ENCODE data around the gene MYB. TPM values are rescaled to one million over a fixed set of nuclear protein-coding genes. Genes with fewer than 3 reads are reported as not detected.
A peak's percentile ranks its signal among the peaks of the same experiment; 100 is the strongest.
"Not testable (repeated sequence)": the region's sequence is repeated elsewhere in the genome, so short reads cannot be mapped to it uniquely, and the experiment has no call there.

Gene MYB
- total RNA-seq, 2 donors from 2014 or later = 51.1 to 72.8 TPM

DNA sequence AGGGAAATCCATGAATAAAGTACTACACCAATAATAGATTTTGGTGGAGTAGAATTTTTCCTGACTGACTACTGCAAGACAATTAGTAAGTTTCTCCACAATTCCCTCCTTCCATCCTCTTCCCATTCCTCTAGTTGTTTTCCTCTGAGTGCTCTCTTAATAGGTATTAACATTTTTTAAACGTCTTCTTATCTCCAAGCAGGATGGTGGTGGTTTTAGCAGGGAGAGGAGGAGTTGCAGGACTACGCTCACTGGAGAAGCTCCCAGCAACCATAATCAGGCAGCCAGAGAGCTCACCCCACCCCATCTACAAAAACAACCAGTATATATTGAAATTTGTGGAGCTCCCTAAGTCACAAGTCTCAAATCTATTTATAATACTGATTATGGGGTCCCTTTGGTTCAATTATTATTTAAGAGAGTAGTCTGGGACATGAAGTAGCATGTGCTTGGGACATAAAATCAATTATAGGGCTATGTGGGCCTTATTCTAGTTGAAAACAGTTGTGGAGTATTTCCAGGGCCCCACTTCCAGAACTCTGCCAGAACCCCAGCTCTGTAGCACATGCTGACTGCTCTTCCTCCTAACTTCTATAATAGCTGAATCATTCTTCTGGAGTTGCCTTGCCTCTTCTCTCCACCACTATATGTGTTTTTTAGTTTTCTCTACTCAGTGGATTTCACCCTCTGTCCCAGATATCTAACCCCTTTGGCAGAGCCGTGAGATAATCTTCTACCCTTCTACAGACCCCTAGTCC lies 49.8 kb downstream of the MYB start:
- intact Hi-C loops (cut with DNase I, micrococcal nuclease) = no loop called here
- ATAC-seq = peak; percentile 38
- DNase-seq = no peak

GRCh38 chr6:135231469-135231844 lies 50.3 kb downstream of the MYB start:
- intact Hi-C loops (cut with DNase I, micrococcal nuclease) = no loop called here
- DNase-seq (no peak), ATAC-seq (peak; percentile 83)

- intact Hi-C loops (cut with DNase I, micrococcal nuclease) = no loop called here
- DNase-seq (no peak), ATAC-seq (peak; percentile 26)
Measured at GRCh38 chr6:135233686-135234491, 52.8 kb downstream of the MYB start.

DNA sequence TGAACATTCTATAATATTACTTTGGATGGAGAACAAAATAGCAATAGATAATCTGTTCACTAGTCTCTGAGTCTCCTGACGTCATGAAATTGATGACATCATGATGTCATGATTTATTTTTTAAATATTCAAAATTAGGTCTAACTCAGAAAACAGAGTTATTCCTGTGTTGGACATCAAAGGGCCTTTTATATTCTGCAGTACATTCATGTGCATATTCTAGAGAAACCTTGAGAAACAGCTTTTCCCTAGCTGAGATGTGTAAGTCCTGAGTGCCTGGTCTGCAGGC lies 53.3 kb downstream of the MYB start:
- DNase-seq = no peak
- ATAC-seq = no peak
- intact Hi-C loops (cut with DNase I, micrococcal nuclease) = no loop called here

GRCh38 chr6:135235716-135236115 lies 54.6 kb downstream of the MYB start:
- intact Hi-C loops (cut with DNase I, micrococcal nuclease) = no loop called here
- DNase-seq (no peak), ATAC-seq (no peak)

DNA sequence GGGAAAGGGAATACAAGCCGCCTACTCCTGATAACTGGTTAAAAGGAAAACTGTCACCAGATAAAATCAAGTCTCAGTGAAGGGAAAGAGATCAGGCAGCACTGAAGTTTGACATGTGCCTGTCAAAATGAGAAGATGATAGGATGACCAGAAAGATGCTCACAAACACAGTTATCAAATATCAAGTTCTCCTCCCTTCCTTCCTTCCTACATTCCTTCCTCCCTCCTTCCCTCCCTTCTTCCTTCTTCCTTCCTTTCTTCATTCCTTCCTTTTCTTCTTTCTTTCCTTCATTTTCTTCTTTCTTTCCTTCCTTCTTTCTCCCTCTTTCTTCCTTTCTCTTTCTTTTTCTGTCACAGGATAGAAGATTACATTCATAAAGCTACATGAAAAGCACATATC lies 55.2 kb downstream of the MYB start:
- intact Hi-C loops (cut with DNase I, micrococcal nuclease) = no loop called here
- DNase-seq = no peak

GRCh38 chr6:135236732-135237131 lies 55.6 kb downstream of the MYB start:
- ATAC-seq (peak; percentile 52), DNase-seq (no peak)
- intact Hi-C loops (cut with DNase I, micrococcal nuclease) = no loop called here

More for the DNA sequence above, 55.2 kb downstream of the MYB start:
- no peak for ATAC-seq

DNA sequence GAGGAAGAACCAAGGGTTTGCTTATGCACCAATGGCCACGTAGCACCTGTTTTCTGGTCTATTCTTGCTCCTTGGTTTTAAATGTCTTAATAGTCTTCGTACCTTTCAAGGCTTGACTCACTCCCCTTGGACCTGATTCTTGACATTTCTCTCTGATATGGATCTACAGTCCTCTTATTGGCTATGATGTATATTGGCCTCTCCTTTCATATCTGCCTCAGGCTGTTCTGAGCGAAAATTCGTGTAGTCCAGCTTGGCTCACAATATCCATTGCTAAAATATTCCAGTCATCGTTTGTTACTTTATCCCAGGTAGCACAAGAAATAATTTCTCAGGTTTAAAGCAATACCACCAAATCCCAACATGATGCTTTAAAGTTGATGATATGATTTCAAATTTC lies 59.6 kb downstream of the MYB start:
- intact Hi-C loops (cut with DNase I, micrococcal nuclease) = no loop called here

GRCh38 chr6:135243871-135244796 lies 63.0 kb downstream of the MYB start:
- ATAC-seq (peak; percentile 43), DNase-seq (no peak)
- intact Hi-C loops (cut with DNase I, micrococcal nuclease) = no loop called here

More for the DNA sequence above, 59.6 kb downstream of the MYB start:
- no peak for DNase-seq
- ATAC-seq = no peak

- ATAC-seq (peak; percentile 90), DNase-seq (no peak)
- intact Hi-C loops (cut with DNase I, micrococcal nuclease) = no loop called here
Measured at GRCh38 chr6:135244805-135245204, 63.7 kb downstream of the MYB start.

GRCh38 chr6:135246412-135247012 lies 65.4 kb downstream of the MYB start:
- DNase-seq; intact Hi-C loops (cut with DNase I, micrococcal nuclease); ATAC-seq: not testable (repeated sequence)

- ATAC-seq (no peak), DNase-seq (no peak)
- intact Hi-C loops (cut with DNase I, micrococcal nuclease) = no loop called here
Measured at GRCh38 chr6:135250234-135250633, 69.1 kb downstream of the MYB start.

DNA sequence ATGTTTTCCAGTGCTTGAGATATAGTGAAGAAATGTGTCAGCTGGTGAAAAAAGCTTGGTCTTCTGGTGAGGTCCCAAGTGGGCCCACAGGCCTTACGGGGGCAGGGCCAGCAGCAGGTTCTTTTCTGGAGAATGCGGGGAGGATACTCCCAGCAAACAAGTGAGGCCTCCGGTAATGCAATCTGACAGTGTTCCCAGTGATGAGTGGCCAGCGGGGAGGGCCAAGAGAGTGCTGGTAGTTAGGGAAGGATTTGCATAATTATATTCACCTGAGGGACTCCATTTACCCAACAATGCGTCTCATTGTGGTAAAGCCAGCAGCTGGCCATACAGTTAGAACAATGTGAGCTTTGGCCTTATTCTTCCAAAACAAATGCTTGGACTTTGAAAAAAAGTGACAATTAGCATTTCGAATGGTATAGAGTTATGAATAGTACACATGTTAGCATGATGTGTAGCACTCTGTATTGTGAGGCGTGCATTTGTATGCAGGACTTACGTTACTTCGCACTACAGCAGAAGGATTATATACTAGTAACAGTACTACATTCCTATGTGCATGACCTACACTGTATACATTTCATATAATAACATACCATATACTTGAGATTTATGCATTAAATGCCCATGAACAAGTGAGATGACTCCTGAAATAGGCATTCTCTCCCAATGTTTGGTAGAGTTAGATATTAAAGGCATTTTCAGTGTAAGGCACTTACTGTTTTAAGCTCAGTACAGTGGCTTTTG lies 69.8 kb downstream of the MYB start:
- intact Hi-C loops (cut with DNase I, micrococcal nuclease) = no loop called here
- DNase-seq (peak; percentile 45 to 68), ATAC-seq (peak; percentile 45)

DNA sequence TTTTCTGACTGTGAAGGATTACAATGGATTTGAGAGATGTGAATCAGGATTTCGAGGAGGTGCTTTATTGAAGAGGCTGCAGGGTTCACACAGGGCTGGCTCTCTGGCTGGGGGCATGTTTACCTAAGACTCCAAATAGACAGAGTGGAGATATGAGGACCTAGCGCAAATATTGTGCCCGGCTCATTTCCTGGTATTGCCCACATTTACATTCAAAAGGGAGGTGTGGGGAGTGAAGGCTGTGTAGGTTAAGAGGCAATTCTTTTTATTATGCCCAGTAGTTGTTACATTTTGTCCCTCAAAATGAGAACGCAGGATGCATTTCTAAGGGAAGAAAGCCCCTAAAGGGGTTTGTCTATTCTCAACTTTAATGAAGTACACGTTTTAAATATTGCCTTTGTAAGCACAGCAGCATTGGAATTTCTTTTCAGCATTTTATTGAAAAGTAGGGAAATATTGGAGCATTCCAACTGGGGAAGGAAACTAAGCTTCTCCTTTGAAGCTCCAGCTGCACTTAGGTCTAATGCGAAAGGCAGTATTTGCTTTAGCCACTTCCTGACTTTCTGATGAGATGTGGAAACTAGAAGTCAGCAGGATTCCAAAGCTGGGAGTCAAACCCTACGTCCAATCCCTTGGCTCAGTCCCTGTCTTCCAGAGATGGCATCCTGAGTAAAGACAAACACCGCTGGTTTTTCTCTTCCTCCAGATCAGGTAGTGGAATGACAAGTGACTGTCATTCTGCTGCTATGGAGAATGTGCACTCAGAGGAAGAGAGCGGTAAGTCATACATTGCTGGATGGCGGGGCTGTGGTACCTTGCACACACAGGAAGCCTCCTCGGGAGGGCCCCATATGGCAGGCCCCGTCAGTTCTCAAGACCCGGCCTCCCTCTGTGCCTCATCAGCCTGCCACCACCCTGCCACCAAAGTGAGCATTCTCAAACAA lies 70.7 kb downstream of the MYB start:
- DNase-seq (peak; percentile 63 to 82), ATAC-seq (peak; percentile 82)
- intact Hi-C loops (cut with DNase I, micrococcal nuclease) = no loop called here

DNA sequence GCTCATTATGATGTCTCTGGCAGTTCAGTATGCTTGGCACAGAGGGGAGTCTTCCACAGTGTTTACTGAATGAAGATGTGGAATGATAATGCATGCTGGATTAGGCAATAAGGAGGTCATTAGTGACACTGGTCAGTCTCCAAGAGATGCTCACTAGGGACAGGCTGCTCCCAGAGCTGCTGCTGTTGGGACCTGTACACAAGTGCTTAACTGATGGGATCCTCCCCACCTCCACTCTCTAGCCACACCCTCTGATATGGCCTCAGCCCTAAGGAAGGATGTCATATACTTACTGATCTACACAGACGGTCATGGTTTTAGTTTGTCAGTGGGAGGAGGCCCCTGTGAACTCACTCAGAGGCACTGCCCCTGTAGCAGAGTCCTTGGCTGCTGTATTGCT lies 73.4 kb downstream of the MYB start:
- ATAC-seq = peak; percentile 66
- DNase-seq = peak; percentile 58 to 72
- intact Hi-C loops (cut with DNase I, micrococcal nuclease) = no loop called here

DNA sequence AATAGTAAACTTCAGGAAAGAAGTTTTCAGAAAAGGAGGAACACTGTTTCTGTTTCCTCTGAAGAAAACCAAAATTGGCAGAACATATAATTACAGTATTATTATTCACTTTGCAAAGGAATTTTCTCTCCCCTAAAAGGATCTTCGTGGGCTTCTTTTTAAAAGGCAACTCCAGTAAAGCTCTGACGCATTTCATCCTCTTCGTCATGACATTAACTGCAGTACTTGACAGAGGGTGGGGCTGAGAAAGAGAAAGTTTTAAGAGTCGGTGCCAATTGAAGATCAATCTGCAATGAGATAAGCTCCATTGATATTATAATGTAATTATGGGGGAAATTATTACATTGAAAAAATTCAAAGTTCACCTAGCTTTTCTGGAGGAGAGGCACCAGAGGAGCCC lies 75.8 kb downstream of the MYB start:
- ATAC-seq = peak; percentile 64

GRCh38 chr6:135257631-135258405 lies 76.7 kb downstream of the MYB start:
- intact Hi-C loops (cut with DNase I, micrococcal nuclease) = no loop called here
- ATAC-seq = no peak
- no peak for DNase-seq

More for the DNA sequence above, 75.8 kb downstream of the MYB start:
- intact Hi-C loops (cut with DNase I, micrococcal nuclease) = no loop called here
- DNase-seq = no peak
